ENCODE measurements around the gene FCRL6.

The FCRL6 gene

DNA sequence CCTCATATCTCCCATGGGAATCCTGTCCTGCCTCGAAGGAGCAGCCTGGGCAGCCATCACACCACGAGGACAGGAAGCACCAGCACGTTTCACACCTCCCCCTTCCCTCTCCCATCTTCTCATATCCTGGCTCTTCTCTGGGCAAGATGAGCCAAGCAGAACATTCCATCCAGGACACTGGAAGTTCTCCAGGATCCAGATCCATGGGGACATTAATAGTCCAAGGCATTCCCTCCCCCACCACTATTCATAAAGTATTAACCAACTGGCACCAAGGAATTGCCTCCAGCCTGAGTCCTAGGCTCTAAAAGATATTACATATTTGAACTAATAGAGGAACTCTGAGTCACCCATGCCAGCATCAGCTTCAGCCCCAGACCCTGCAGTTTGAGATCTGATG lies 33.2 kb downstream of the FCRL6 start:
- DNase-seq (ENCODE audit: low spot score), result no peak

GRCh38 chr1:159835862-159836525 lies 33.8 kb downstream of the FCRL6 start:
- no peak for DNase-seq (ENCODE audit: low spot score)

DNA sequence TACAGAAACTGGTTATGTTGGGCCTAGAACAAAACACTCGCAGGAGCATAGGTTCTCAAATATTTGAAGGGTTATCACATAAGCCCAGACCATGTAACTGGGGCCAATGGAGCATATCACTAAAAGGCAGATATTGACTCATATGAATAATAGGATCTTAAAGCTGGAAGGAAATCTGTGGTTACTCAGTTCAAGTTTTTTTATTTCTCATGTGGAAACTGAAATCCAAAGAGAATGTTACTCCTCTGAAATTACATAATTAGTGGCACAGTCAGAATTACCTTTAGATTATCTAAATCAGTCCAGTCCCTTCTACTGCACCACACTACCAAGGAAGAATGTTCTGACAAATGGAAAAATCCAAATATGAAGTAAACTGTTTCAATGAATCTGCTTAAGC lies 36.6 kb downstream of the FCRL6 start:
- DNase-seq (ENCODE audit: low spot score), result no peak

GRCh38 chr1:159839116-159839849 lies 37.1 kb downstream of the FCRL6 start:
- DNase-seq (ENCODE audit: low spot score), result no peak

DNA sequence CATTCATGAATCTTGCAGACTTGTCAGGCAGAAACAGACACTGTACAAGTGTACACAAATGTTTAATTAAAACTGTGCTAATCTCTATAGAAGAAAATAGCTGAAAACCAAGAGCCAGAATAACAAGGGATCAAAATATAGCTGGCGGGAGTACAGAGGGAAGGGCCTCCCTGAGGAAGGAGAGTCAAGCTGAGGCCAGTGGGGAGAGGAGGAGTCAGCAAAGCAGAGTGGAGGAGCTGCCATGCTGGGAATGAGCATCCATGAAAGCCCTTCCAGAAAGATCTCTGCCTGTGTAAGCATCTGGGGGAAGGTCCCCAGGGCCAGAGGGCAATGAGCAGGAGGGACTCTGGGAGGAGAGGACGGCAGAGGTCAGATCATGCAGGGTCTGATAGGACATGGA lies 39.6 kb downstream of the FCRL6 start:
- DNase-seq (ENCODE audit: low spot score), result no peak

- no peak for DNase-seq (ENCODE audit: low spot score)
These were observed 41.3 kb downstream of the FCRL6 start for GRCh38 chr1:159843459-159843858.

DNA sequence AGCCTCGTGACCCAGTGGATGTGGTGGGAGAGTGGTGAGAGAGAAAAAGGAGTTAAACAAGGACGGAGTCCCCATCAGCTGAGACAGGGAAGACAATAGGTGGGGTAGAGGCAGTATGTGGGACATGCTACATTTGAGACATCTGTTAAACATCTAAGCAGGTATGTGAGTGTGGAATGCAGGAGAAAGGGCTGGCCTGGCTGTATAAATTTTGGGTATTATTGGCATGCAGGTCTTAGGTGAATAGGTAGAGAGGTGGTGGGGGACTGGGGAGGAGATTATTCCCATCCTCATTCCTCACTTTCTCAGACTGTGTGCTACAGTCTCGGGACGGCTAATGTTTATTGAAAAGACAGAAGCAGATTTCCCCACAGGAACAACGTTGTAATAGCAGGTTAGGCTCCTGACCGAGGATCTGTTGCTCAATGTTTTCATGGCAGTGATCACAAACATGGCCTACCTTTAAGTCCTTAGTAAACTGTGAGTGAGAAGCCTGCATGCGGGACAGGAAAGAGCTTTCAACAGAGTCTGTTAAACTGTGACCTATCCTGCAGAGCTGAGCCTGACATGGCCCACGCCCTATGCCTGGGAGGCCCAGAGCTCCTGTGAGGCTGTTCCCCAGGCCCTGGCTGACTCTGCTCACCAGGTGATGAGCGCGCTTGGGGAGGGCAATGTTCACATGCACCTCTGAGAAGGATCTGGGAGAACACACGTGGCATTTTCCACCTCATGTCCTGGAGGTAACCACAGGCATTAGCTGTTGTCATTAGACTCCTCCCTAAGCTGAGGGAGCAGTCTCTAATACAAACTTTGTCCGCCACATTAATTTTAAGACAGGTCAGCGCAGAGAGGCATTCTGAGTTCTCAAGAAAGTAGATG lies 43.8 kb downstream of the FCRL6 start:
- no peak for DNase-seq (ENCODE audit: low spot score)

- DNase-seq (ENCODE audit: low spot score), result no peak
These were observed 45.1 kb downstream of the FCRL6 start for GRCh38 chr1:159847231-159847630.

GRCh38 chr1:159848326-159848725 lies 46.2 kb downstream of the FCRL6 start:
- no peak for DNase-seq (ENCODE audit: low spot score)

DNA sequence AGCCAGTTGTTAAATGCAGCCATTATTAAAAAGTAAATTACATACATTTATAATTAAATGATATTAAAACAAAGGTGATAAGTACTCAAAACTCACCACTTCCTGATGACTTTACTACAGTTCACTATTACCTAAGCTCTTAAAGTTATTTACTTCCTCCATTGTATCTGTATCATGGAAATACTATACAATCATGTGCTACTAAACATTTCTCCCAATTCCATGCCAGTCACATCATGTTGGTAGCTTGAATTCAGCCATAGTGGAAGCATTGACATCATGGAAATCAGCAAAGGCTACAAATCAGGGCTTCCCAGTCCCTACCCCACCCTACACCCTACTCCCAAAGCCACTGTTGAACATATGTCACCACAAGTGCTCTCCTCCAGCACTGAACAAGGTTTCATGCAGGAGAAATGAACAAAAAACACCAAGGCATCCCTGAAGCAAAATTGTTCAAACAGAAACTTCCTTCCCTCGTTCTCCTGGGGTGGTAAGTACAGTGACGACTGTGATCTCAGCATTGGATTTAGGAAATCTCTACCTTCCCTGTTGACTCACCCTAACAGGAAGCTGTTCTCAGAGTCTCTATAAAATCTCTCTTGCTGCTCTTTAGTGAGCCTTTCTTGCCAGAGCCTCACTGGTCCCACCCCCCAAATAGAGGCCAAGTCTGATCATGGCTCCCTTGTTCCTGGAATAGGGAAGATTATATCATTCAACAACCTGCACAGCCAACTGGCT lies 47.6 kb downstream of the FCRL6 start:
- DNase-seq (ENCODE audit: low spot score), result no peak

GRCh38 chr1:159851407-159851806 lies 49.2 kb downstream of the FCRL6 start:
- no peak for DNase-seq (ENCODE audit: low spot score)

DNA sequence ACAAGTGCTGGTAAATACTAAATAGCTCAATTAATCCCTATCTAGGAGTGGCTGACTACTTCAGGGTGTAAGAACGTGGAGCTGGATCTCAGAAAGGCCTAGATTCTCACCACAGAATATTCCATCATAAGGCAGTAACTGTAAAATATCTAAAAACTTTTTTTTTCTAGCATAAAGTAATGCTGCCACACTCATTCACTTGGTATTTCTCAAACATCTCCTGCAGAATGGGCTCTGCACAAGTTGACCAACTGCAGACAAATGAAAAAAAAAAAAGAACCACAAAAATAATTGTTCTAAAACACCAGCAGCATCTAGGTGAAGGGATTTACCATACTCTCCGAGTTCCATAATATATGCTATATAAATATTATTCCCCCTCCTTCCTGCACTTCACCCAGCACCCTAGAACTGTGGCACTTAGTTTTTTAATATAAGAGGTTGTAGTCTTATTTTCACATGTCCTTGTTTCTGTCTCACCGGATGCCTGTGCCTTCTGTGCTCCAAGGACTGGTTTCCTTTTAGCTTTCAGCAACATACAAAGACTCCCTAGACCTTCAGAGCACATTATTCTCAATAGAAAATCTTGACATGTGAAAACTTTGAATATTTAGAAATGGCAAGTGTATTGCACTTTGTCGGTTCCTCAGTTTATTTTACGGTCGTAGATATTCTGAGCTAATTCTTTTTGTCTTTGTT lies 51.4 kb downstream of the FCRL6 start:
- no peak for DNase-seq (ENCODE audit: low spot score)

DNA sequence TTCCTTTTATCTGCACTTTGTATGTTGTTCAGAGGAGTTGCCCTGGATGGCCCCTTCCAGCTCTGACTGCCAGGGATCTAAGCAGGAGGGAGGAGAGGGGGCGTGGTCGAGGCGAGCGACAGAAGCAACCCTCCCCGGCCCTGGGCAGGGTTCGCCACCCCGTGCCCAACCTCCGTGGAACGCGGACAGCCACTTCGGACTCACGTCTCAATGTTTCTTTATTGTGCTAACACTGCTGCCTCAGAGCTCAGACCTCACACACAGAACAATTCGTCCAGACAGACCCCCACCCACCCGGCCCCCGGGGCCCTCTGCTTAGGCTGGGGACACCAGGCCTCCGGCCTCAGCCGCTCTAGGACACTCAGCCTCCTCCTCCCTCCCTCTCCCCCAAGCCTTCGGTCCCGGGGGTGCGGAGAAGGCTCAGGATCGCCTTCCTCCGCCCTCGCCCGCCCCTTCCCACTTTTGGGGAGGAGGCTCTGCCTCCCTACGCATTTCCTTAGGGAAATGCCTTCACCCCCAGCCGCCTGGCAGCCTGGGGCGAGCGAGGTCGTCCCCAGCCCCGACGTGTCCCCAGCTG lies 52.0 kb downstream of the FCRL6 start:
- peak; percentile 79 for DNase-seq (ENCODE audit: low spot score)

DNA sequence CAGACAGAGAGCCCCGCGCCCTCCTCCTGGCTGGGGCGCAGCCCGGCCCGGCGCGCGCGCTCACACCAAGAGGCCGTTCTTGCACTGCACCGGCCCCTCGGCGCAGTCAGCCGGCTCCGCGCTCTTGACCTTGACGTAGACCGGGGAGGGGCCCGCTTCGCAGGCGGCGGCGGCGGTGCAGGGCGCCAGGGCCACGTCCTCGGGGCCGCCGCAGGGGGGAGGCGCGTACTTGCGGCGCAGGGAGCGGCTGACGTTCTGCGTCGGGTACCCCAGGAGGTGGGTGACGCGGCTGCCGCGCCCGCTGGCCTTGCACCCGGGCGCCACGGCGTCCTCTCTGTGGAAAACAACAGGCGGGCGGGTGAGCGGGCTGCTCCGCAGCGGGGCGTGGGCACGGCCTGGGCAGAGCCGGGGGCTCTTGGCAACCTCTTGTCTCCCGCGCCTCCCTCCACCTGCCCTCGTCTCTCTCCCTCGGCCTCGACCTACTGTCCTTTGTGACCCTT lies 52.6 kb downstream of the FCRL6 start:
- DNase-seq (ENCODE audit: low spot score), result peak; percentile 91

- no peak for DNase-seq (ENCODE audit: low spot score)
These were observed 53.5 kb downstream of the FCRL6 start for GRCh38 chr1:159855709-159856108.

- DNase-seq (ENCODE audit: low spot score), result no peak
These were observed 54.4 kb downstream of the FCRL6 start for GRCh38 chr1:159856576-159856975.

GRCh38 chr1:159857889-159858288 lies 55.7 kb downstream of the FCRL6 start:
- DNase-seq (ENCODE audit: low spot score), result no peak

DNA sequence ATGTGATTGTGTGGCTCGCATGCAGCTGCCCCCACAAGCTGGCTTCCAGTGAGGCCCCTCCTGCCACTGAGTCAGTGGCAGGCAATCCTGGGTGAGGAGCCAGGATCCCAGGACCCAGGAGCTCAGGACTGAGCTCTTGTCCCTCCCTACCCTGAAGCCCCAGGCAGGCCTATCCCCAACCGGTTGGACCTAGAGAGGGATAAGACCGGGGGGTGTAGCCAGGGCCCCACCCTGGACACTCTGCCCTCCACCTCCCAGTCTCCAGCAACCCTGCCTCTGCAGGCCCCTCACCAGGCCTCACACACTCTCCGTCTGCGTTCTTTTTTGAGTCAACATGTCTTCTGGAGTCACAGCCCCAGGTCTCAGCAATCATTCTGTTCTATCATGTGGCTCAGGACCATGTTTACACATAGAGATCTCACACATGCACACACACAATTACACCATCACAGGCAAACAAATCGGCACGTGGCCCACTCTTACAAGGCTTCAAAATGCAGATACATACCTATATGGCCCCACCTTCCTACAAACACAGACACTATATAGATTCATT lies 57.7 kb downstream of the FCRL6 start:
- DNase-seq (ENCODE audit: low spot score), result no peak

GRCh38 chr1:159860456-159860855 lies 58.3 kb downstream of the FCRL6 start:
- DNase-seq (ENCODE audit: low spot score), result no peak

- no peak for DNase-seq (ENCODE audit: low spot score)
These were observed 59.1 kb downstream of the FCRL6 start for GRCh38 chr1:159861218-159861617.

DNA sequence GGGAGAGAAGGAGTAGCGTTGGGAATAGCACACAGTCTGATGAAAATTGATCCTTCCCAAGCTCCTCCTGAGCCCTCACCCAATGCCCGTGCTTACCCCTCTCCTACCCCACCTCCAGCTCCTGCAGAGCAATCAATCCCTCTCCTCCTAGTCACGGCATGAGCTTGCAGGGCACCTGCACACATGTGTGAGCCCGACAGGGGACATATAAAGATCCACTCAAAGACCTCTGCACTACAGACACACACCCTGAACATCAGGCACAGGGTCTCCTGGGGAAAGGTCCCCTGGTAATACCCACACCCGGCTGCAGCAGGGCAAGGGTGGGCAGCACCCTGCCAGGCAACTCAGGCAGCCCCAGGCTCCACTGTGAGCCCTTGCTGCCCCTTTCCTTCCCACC lies 59.9 kb downstream of the FCRL6 start:
- DNase-seq (ENCODE audit: low spot score), result no peak
